ENCODE data around the gene TENM3.

Gene TENM3

DNA sequence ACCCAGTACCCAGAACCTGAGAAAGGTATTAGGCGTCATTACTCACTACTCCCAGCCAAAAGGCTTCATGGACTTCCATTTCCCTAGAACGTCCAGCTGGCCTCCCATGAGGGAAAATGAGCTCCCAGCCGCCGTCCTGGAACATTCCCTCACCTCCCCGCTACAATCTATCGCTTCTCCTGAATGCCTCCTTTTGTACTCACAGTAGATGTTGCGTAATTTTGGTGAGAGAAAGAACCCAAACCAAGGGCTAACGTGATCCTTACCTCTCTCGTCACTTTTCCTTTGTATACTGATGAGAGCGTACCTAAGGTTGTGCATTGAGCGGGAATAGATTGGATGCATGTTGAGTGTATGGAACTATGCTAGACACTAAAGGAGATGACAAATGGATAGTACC lies 161.9 kb downstream of the TENM3 start:
- ATAC-seq: no peak
- no peak for TF ChIP-seq ISL1 (CRISPR knock-in tag; IDR thresholded peaks at IDR 0.05)
- TF ChIP-seq, protein P1, sequence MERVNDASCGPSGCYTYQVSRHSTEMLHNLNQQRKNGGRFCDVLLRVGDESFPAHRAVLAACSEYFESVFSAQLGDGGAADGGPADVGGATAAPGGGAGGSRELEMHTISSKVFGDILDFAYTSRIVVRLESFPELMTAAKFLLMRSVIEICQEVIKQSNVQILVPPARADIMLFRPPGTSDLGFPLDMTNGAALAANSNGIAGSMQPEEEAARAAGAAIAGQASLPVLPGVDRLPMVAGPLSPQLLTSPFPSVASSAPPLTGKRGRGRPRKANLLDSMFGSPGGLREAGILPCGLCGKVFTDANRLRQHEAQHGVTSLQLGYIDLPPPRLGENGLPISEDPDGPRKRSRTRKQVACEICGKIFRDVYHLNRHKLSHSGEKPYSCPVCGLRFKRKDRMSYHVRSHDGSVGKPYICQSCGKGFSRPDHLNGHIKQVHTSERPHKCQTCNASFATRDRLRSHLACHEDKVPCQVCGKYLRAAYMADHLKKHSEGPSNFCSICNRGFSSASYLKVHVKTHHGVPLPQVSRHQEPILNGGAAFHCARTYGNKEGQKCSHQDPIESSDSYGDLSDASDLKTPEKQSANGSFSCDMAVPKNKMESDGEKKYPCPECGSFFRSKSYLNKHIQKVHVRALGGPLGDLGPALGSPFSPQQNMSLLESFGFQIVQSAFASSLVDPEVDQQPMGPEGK (CRISPR knock-in tag; IDR thresholded peaks at IDR 0.05; ENCODE audit: borderline replicate concordance): no peak
- TF ChIP-seq ZNF565 (CRISPR knock-in tag; conservative IDR thresholded peaks at IDR 0.05; ENCODE audit: low read depth): no peak
- no peak for TF ChIP-seq ZNF8 (CRISPR knock-in tag; IDR thresholded peaks at IDR 0.05)
- no peak for TF ChIP-seq ZC3H10 (CRISPR knock-in tag; IDR thresholded peaks at IDR 0.05)
- TF ChIP-seq BACH2 (CRISPR knock-in tag; IDR thresholded peaks at IDR 0.05; ENCODE audit: borderline replicate concordance): no peak
- TF ChIP-seq OSR1 (CRISPR knock-in tag; IDR thresholded peaks at IDR 0.05): no peak
- TF ChIP-seq SNAI2 (CRISPR knock-in tag; IDR thresholded peaks at IDR 0.05): no peak
- no peak for TF ChIP-seq RARB (CRISPR knock-in tag; IDR thresholded peaks at IDR 0.05)
- TF ChIP-seq TCF4 (CRISPR knock-in tag; IDR thresholded peaks at IDR 0.05; ENCODE audit: borderline replicate concordance): no peak
- no peak for TF ChIP-seq CSDC2 (CRISPR knock-in tag; IDR thresholded peaks at IDR 0.05)
- TF ChIP-seq GLIS3 (CRISPR knock-in tag; IDR thresholded peaks at IDR 0.05): no peak
- TF ChIP-seq, protein P2, sequence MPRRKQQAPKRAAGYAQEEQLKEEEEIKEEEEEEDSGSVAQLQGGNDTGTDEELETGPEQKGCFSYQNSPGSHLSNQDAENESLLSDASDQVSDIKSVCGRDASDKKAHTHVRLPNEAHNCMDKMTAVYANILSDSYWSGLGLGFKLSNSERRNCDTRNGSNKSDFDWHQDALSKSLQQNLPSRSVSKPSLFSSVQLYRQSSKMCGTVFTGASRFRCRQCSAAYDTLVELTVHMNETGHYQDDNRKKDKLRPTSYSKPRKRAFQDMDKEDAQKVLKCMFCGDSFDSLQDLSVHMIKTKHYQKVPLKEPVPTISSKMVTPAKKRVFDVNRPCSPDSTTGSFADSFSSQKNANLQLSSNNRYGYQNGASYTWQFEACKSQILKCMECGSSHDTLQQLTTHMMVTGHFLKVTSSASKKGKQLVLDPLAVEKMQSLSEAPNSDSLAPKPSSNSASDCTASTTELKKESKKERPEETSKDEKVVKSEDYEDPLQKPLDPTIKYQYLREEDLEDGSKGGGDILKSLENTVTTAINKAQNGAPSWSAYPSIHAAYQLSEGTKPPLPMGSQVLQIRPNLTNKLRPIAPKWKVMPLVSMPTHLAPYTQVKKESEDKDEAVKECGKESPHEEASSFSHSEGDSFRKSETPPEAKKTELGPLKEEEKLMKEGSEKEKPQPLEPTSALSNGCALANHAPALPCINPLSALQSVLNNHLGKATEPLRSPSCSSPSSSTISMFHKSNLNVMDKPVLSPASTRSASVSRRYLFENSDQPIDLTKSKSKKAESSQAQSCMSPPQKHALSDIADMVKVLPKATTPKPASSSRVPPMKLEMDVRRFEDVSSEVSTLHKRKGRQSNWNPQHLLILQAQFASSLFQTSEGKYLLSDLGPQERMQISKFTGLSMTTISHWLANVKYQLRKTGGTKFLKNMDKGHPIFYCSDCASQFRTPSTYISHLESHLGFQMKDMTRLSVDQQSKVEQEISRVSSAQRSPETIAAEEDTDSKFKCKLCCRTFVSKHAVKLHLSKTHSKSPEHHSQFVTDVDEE (CRISPR knock-in tag; IDR thresholded peaks at IDR 0.05): no peak
- TF ChIP-seq TOX (CRISPR knock-in tag; IDR thresholded peaks at IDR 0.05; ENCODE audit: borderline replicate concordance): no peak
- TF ChIP-seq ZFP3 (CRISPR knock-in tag; IDR thresholded peaks at IDR 0.05): no peak
- no peak for TF ChIP-seq ESRRG (CRISPR knock-in tag; IDR thresholded peaks at IDR 0.05)
- TF ChIP-seq, protein P3, sequence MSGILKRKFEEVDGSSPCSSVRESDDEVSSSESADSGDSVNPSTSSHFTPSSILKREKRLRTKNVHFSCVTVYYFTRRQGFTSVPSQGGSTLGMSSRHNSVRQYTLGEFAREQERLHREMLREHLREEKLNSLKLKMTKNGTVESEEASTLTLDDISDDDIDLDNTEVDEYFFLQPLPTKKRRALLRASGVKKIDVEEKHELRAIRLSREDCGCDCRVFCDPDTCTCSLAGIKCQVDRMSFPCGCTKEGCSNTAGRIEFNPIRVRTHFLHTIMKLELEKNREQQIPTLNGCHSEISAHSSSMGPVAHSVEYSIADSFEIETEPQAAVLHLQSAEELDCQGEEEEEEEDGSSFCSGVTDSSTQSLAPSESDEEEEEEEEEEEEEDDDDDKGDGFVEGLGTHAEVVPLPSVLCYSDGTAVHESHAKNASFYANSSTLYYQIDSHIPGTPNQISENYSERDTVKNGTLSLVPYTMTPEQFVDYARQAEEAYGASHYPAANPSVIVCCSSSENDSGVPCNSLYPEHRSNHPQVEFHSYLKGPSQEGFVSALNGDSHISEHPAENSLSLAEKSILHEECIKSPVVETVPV (CRISPR knock-in tag; IDR thresholded peaks at IDR 0.05): no peak
- no peak for TF ChIP-seq PPARA (CRISPR knock-in tag; IDR thresholded peaks at IDR 0.05; ENCODE audit: borderline replicate concordance)
- TF ChIP-seq, protein P4, sequence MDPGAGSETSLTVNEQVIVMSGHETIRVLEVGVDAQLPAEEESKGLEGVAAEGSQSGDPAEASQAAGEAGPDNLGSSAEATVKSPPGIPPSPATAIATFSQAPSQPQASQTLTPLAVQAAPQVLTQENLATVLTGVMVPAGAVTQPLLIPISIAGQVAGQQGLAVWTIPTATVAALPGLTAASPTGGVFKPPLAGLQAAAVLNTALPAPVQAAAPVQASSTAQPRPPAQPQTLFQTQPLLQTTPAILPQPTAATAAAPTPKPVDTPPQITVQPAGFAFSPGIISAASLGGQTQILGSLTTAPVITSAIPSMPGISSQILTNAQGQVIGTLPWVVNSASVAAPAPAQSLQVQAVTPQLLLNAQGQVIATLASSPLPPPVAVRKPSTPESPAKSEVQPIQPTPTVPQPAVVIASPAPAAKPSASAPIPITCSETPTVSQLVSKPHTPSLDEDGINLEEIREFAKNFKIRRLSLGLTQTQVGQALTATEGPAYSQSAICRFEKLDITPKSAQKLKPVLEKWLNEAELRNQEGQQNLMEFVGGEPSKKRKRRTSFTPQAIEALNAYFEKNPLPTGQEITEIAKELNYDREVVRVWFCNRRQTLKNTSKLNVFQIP (CRISPR knock-in tag; IDR thresholded peaks at IDR 0.05; ENCODE audit: borderline replicate concordance, low read depth): no peak

DNA sequence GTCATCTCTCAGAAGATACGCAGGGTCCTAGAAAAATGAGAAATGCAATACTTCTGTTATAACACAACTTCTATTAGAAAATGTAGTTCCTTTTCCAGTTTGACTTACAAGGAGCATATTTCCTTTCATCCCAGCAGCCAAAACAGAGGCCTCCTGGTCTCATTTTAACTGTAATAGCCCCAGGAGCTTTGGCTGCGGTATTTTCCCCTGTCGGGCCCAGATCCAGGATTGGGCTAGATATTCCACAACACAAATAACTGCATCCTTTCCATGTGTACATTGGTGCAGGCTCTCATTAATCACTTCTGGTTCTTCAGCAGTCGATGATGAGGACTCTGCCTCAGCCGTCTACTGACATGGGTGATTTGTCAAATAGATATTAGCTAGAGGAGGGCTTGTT lies 166.1 kb downstream of the TENM3 start:
- ATAC-seq: no peak
- TF ChIP-seq OSR1 (CRISPR knock-in tag; IDR thresholded peaks at IDR 0.05): no peak
- no peak for TF ChIP-seq RARB (CRISPR knock-in tag; IDR thresholded peaks at IDR 0.05)
- no peak for TF ChIP-seq ARNTL (CRISPR knock-in tag; IDR thresholded peaks at IDR 0.05; ENCODE audit: borderline replicate concordance, low read depth)
- no peak for TF ChIP-seq ZNF8 (CRISPR knock-in tag; IDR thresholded peaks at IDR 0.05)
- TF ChIP-seq TOX (CRISPR knock-in tag; IDR thresholded peaks at IDR 0.05; ENCODE audit: borderline replicate concordance): no peak
- TF ChIP-seq ZC3H10 (CRISPR knock-in tag; IDR thresholded peaks at IDR 0.05): no peak
- TF ChIP-seq, protein P2 (CRISPR knock-in tag; IDR thresholded peaks at IDR 0.05): no peak
- TF ChIP-seq BACH2 (CRISPR knock-in tag; IDR thresholded peaks at IDR 0.05; ENCODE audit: borderline replicate concordance): no peak
- no peak for TF ChIP-seq ISL1 (CRISPR knock-in tag; IDR thresholded peaks at IDR 0.05)
- TF ChIP-seq, protein P1 (CRISPR knock-in tag; IDR thresholded peaks at IDR 0.05; ENCODE audit: borderline replicate concordance): no peak
- no peak for TF ChIP-seq ZNF70 (CRISPR knock-in tag; IDR thresholded peaks at IDR 0.05)
- TF ChIP-seq SNAI2 (CRISPR knock-in tag; IDR thresholded peaks at IDR 0.05): no peak
- no peak for TF ChIP-seq CSDC2 (CRISPR knock-in tag; IDR thresholded peaks at IDR 0.05)
- no peak for TF ChIP-seq ZFP30 (CRISPR knock-in tag; IDR thresholded peaks at IDR 0.05)
- TF ChIP-seq, protein P3 (CRISPR knock-in tag; IDR thresholded peaks at IDR 0.05): no peak
- TF ChIP-seq PPARA (CRISPR knock-in tag; IDR thresholded peaks at IDR 0.05; ENCODE audit: borderline replicate concordance): no peak
- TF ChIP-seq ZNF565 (CRISPR knock-in tag; conservative IDR thresholded peaks at IDR 0.05; ENCODE audit: low read depth): no peak
- TF ChIP-seq ZFP3 (CRISPR knock-in tag; IDR thresholded peaks at IDR 0.05): no peak
- no peak for TF ChIP-seq GLIS3 (CRISPR knock-in tag; IDR thresholded peaks at IDR 0.05)
